Measurements from ENCODE around the gene RAB37. TPM values are rescaled to one million over a fixed set of nuclear protein-coding genes. Genes with fewer than 3 reads are reported as not detected.
A peak's percentile ranks its signal among the peaks of the same experiment; 100 is the strongest.

Gene RAB37
- total and polyA plus RNA-seq, 2 of the 13 experiments (the other 11 are each of a cell fraction or from before 2014, with no cell fraction given), result 0.91 to 3.7 TPM

- TF ChIP-seq ZBTB33 (CRISPR knock-in tag; IDR thresholded peaks at IDR 0.05), result no peak
- TF ChIP-seq ZNF263 (CRISPR knock-in tag; IDR thresholded peaks at IDR 0.05), result peak; percentile 59
- TF ChIP-seq TCF12 (IDR thresholded peaks at IDR 0.05), result no peak
- TF ChIP-seq TCF12 (CRISPR knock-in tag; IDR thresholded peaks at IDR 0.05), result 0 out of 2 replicates have a peak, but pooled peaks have one; percentile 33
- no peak for TF ChIP-seq ATF7 (IDR thresholded peaks at IDR 0.05)
- TF ChIP-seq ATF7 (CRISPR knock-in tag; IDR thresholded peaks at IDR 0.05), result no peak
- no peak for TF ChIP-seq CREM (IDR thresholded peaks at IDR 0.05)
- TF ChIP-seq CREM (CRISPR knock-in tag; IDR thresholded peaks at IDR 0.05), result no peak
- no peak for TF ChIP-seq ZNF180 (CRISPR knock-in tag; IDR thresholded peaks at IDR 0.05; ENCODE audit: borderline replicate concordance, low read depth)
- no peak for TF ChIP-seq RERE (CRISPR knock-in tag; IDR thresholded peaks at IDR 0.05; ENCODE audit: low read depth)
- TF ChIP-seq ZNF280B (CRISPR knock-in tag; IDR thresholded peaks at IDR 0.05; ENCODE audit: borderline replicate concordance), result 0 out of 2 replicates have a peak, but pooled peaks have one; percentile 14
- TF ChIP-seq ZFP36L1 (CRISPR knock-in tag; IDR thresholded peaks at IDR 0.05), result no peak
- no peak for TF ChIP-seq CEBPG (CRISPR knock-in tag; IDR thresholded peaks at IDR 0.05)
- TF ChIP-seq KLF15 (CRISPR knock-in tag; IDR thresholded peaks at IDR 0.05; ENCODE audit: borderline replicate concordance), result no peak
- TF ChIP-seq ZBTB49 (CRISPR knock-in tag; IDR thresholded peaks at IDR 0.05; ENCODE audit: borderline replicate concordance), result no peak
- 0 out of 2 replicates have a peak, but pooled peaks have one; percentile 39 for TF ChIP-seq HIC2 (CRISPR knock-in tag; IDR thresholded peaks at IDR 0.05; ENCODE audit: low read depth)
- TF ChIP-seq TGIF2 (CRISPR knock-in tag; IDR thresholded peaks at IDR 0.05), result no peak
Measured at GRCh38 chr17:74759243-74759801, 22.3 kb downstream of the RAB37 start (continued).

Data from HepG2 (cell line).